ENCODE data around the gene ARMH4. TPM values are rescaled to one million over a fixed set of nuclear protein-coding genes. Genes with fewer than 3 reads are reported as not detected.

The ARMH4 gene
- total and polyA plus RNA-seq, 12 donors: 1.3 to 13.1 (median 8.5) TPM

- peaks cover 0 to 25% (median 4%) of the 10 kb centered on the region in 9 donors for H3K36me3 ChIP-seq
- peak within 1 kb of the TSS; percentile 90 to 99 (median 96) for H3K27ac ChIP-seq
- intact Hi-C loops (cut with DNase I): loop anchor here in 3 of 10 donors (1.0 to 10.0 kb wide), 5 partner anchors 37 to 175 kb away; partner anchors contain the start of genes PSMA3 (in 2 of the 3) and ARID4A (in 1 of the 3)
- TF ChIP-seq CTCF (IDR thresholded peaks at IDR 0.05): no peak
- ATAC-seq: peak; percentile 97 to 99 (median 97)
- H3K27me3 ChIP-seq: no peaks in the 10 kb centered on the region
- peaks cover 0 to 26% (median 17%) of the 10 kb centered on the region in 9 donors for H3K4me1 ChIP-seq
- WGBS, 2 donors: 1% methylated on average over 72 to 78 of the region's 78 CpGs
- H3K9me3 ChIP-seq: no peaks in the 10 kb centered on the region
- peak; percentile 88 to 89 for DNase-seq
- H3K4me3 ChIP-seq: peak within 1 kb of the TSS; percentile 66 to 98 (median 90)
These were observed 47.9 kb upstream of the ARMH4 start, which contains the start of gene ACTR10 for GRCh38 chr14:58199726-58200479. ACTR10 (plus strand) TSS chr14:58200149; CDS start chr14:58200218, 69 bp downstream.

GRCh38 chr14:58198086-58198485, 46.1 kb upstream of the ARMH4 start:
- no peak for ATAC-seq
- TF ChIP-seq CTCF (IDR thresholded peaks at IDR 0.05): no peak
- Histone ChIP-seq H3K4me1 (peaks cover 0 to 27% (median 17%) of the 10 kb centered on the region in 9 donors), H3K36me3 (peaks cover 0 to 7% (median 0%) of the 10 kb centered on the region in 9 donors), H3K9me3 (no peaks in the 10 kb centered on the region), H3K27ac (no peak overlapping the region), H3K4me3 (no peak overlapping the region), H3K27me3 (no peaks in the 10 kb centered on the region)
- WGBS, 2 donors: 95 to 98% methylated on average over 5 of the region's 5 CpGs
- intact Hi-C loops (cut with DNase I): no loop called here
- DNase-seq: no peak

- H3K27me3 ChIP-seq: no peaks in the 10 kb centered on the region
- no peaks in the 10 kb centered on the region for H3K36me3 ChIP-seq
- H3K4me3 ChIP-seq: no peak overlapping the region
- TF ChIP-seq CTCF (IDR thresholded peaks at IDR 0.05): no peak
- 90 to 100% methylated on average over 1 of the region's 1 CpG for WGBS, 2 donors
- ATAC-seq: no peak
- DNase-seq: no peak
- peaks cover 0 to 22% (median 11%) of the 10 kb centered on the region in 9 donors for H3K4me1 ChIP-seq
- no peak overlapping the region for H3K27ac ChIP-seq
- H3K9me3 ChIP-seq: no peaks in the 10 kb centered on the region
- intact Hi-C loops (cut with DNase I): no loop called here
These were observed 44.2 kb upstream of the ARMH4 start for GRCh38 chr14:58196198-58196597.

GRCh38 chr14:58193542-58193941, 41.5 kb upstream of the ARMH4 start:
- Histone ChIP-seq H3K4me3 (no peak overlapping the region), H3K9me3 (no peaks in the 10 kb centered on the region), H3K27ac (no peak overlapping the region), H3K36me3 (no peaks in the 10 kb centered on the region), H3K27me3 (no peaks in the 10 kb centered on the region), H3K4me1 (peaks cover 0 to 10% (median 0%) of the 10 kb centered on the region in 9 donors)
- ATAC-seq (peak in 2 of 8 donors; percentile 26 to 33), DNase-seq (no peak)
- 54 to 64% methylated on average over 2 of the region's 2 CpGs for whole genome bisulfite sequencing, 2 donors
- intact Hi-C loops (cut with DNase I): no loop called here
- no peak for TF ChIP-seq CTCF (IDR thresholded peaks at IDR 0.05)
